Coronary artery (tissue), 2 donors: ENCODE measurements around the gene ASTN1.

Source experiments
- DNase-seq: peaks from one replicate; pipeline ENCODE4 v3.0.0-alpha.2; 2017; ENCODE audit warnings: low spot score
- H3K27ac ChIP-seq, 2 donors: fragments of 200-600 bp; sonication (generic); one replicate each; pipeline ENCODE4 v1.5.1; 2016 to 2019
- H3K4me3 ChIP-seq: fragments of 200-600 bp; sonication (generic); 2 replicates; pipeline ENCODE4 v1.5.1; 2016; ENCODE audit warnings: mild to moderate bottlenecking, moderate library complexity
- TF ChIP-seq, protein P1 (sequence below): fragments of 200-600 bp; sonication (generic); IDR thresholded peaks from one replicate; pipeline ENCODE4 v1.5.1; 2019; ENCODE audit warnings: antibody characterized with exemption

The ASTN1 gene

DNA sequence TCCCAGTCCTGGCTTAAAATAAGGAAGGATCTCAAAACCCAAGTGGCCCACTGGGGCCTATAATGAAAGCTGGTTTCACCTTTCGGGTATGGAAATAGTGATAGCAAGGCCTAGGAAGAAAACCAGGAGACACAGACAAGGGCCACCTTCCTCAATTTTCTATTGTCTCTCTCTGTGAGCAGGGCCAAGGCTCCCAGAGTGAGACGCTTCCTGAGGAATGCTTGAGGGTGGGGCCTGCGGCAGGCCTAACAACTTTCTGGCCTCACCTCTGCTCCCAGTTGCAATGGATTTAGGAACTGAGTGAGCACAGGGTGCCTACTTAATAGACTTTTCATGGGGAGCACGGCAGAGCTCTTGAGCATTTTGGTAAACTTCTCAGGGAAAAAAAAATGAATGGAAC, 300.9 kb downstream of the ASTN1 start:
- no peak for DNase-seq
- Histone ChIP-seq H3K27ac (no peak overlapping the region), H3K4me3 (no peak overlapping the region)
- TF ChIP-seq, protein P1, sequence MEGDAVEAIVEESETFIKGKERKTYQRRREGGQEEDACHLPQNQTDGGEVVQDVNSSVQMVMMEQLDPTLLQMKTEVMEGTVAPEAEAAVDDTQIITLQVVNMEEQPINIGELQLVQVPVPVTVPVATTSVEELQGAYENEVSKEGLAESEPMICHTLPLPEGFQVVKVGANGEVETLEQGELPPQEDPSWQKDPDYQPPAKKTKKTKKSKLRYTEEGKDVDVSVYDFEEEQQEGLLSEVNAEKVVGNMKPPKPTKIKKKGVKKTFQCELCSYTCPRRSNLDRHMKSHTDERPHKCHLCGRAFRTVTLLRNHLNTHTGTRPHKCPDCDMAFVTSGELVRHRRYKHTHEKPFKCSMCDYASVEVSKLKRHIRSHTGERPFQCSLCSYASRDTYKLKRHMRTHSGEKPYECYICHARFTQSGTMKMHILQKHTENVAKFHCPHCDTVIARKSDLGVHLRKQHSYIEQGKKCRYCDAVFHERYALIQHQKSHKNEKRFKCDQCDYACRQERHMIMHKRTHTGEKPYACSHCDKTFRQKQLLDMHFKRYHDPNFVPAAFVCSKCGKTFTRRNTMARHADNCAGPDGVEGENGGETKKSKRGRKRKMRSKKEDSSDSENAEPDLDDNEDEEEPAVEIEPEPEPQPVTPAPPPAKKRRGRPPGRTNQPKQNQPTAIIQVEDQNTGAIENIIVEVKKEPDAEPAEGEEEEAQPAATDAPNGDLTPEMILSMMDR: no peak

DNA sequence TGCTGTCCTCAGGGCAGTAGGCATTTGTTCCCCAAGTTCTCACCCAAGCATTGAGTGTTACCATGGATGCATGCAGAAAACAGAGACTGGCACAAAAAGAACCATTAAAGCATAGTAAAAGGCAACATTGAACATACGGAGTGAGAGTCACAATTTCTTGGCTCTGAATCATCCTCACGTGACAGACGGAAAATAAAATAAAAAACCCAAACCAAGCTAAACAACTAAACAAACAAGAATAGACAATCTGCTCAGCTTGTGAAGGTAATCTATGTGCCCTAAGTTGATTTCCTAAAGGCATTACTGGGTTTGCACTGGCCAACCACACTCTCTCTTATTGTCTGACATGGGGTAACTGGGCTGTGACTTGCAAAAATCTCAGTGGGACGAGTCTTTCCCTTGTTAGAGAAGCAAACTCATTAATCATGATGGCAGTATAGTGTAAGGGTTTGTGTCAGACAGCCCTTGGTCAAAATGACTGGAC, 306.0 kb downstream of the ASTN1 start:
- no peak for DNase-seq
- no peak overlapping the region for H3K4me3 ChIP-seq
- TF ChIP-seq, protein P1: no peak
- H3K27ac ChIP-seq: no peak overlapping the region

DNA sequence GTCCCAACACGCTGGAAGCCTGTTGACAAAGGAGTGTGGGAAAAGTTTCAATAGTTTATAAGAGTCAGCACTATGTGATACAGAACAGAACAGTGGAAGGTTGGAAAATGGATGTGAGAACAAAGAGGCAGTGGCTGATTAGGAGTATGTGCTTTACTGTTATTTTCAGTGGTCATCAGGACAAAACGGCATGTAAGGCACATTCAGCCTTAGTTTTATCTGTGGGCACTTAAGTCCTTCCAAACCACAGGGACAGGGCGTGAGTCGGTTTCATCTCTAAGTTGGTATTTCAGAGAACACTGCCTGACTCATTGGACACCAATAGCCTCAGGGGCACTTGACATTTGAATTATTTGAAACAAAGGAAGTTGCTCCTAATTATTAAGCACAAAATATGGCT, 306.9 kb downstream of the ASTN1 start:
- DNase-seq: no peak
- no peak overlapping the region for H3K4me3 ChIP-seq
- TF ChIP-seq, protein P1: no peak
- H3K27ac ChIP-seq: no peak overlapping the region

DNA sequence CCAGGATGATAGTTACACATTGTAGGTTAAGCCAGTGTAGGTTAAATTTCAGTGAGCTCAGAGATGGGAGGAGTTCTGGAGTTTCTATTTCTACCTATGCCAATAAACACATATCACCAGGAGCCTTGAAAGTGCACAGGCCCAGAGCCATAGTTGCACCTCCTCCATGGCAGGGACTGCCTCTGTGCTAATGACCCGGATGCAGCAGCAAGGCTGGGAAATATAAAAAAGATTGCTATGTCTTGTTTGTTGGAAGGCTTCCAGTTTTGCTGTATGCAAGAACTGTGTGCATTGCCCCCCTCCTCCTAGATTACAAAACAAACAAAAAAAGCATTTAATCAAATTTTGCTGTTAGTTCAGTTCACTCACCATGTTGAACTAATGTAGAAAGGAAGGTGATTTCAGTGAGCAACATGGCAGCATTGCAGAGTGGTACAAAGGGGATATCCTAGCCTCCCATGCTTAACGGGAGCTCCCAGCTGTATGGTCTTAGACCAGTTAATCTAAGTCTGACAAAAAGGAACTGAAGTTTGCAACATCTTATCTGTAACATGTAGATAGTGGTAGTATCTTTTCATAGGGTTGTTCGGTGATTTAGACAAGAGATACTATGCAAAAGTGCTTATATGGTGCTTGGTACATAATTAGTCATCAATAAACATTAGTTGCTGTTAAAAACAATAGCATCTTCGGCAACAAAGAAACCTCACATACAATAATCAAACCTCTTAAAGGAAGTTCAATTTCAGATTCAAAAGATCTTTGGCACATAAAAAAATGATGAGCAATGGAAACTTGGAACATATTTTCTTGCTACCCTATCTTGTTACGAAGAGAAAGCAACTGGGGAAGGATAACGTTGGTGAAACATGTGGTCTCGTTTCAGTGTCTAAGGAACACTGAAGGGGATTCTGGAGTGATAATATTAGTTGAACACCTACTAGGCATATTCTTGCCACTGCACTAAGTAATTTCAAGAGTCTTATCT, 309.5 kb downstream of the ASTN1 start:
- TF ChIP-seq, protein P1: no peak
- Histone ChIP-seq H3K27ac (no peak overlapping the region), H3K4me3 (no peak overlapping the region)
- DNase-seq: no peak

DNA sequence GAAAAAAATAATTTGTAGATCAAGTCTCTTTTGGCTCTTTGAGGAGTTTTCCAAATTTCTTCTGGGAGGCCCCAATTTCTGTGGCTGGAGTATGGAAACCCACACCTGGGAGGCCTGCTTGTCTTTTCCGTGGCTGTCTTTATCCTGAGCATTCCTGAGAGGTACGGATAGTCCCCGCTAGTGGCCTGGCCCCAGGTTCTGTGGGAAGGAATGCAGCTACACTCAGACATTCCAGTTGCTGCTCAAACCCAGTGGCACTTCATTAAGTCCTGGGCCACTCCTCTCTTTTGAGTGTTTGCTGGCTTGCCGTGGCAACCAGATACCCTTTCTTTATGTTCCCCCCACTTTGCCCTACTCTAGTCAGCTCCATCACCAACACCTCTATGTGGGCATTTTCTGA, 310.4 kb downstream of the ASTN1 start:
- TF ChIP-seq, protein P1: no peak
- Histone ChIP-seq H3K4me3 (no peak overlapping the region), H3K27ac (no peak overlapping the region)
- DNase-seq: no peak

DNA sequence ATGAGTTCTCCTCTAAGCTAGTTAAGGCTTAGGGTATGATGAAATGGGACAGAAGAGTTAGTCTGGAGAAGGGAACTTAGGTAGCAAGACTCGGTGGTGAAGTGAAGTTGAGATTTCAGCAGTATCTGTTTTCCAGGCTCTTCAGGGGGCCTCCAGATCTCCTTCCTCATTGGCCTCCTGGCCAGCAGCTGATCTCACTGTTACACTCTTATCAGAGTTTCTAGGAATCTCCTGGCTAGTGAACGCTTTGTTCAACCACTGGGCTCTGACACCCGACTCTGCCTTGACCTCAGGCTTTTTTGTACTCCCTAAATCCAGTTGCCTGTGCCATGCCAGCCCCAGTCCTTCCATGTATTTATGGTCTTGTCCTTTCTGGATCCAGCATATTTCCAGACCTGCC, 311.0 kb downstream of the ASTN1 start:
- no peak overlapping the region for H3K4me3 ChIP-seq
- TF ChIP-seq, protein P1: no peak
- no peak for DNase-seq
- H3K27ac ChIP-seq: no peak overlapping the region

DNA sequence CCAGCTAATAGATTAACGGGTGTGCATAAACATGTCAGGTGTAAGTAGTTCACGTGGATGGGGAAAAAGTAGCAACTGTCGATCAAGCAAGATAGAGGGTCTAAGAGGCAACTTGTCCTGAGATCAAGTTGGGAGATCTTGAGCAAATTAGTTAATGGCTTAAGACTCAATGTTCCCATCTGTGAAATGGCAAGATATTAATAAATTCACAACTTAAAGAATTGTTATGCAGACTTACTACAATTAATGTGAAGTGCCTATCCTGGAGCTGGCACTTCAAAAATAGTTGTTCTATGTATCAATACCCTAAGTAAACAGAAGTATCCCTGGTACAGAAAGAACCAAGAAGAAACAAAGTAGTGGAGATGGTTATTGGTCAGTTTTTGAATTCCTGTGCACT, 312.4 kb downstream of the ASTN1 start:
- H3K4me3 ChIP-seq: no peak overlapping the region
- no peak overlapping the region for H3K27ac ChIP-seq
- TF ChIP-seq, protein P1: no peak
- DNase-seq: no peak
